ENCODE data around the gene TBX19.

- TF ChIP-seq GATA2 (IDR thresholded peaks at IDR 0.05; ENCODE audit: low read depth, low read length) (no peak), GATA3 (IDR thresholded peaks at IDR 0.05; ENCODE audit: low read depth, low read length) (no peak)
These were observed 36.6 kb downstream of the TBX19 start for GRCh38 chr1:168317309-168317708.

Data from SH-SY5Y (cell line).